PFSK-1 (cell line): ENCODE data around the gene GHRHR.

Source experiments
- POLR2AphosphoS5 ChIP-seq: IDR thresholded peaks from 2 replicates; pipeline ENCODE4 v1.6.1; 2012; ENCODE audit warnings: low read depth, mild to moderate bottlenecking, control low read depth, low read length, moderate library complexity
- REST ChIP-seq, 2 experiments: IDR thresholded peaks; 2 replicates each; pipeline versions ENCODE4 v1.6.1 to v1.8.0; 2011 to 2012; ENCODE audit warnings: low read depth in 2 of 2, low read length in 2 of 2, control low read depth in 1 of 2, inconsistent platforms in 1 of 2, mild to moderate bottlenecking in 1 of 2, moderate library complexity in 1 of 2; ENCODE audit not compliant: insufficient read depth in 1 of 2
- TAF1 ChIP-seq: IDR thresholded peaks from 2 replicates; pipeline ENCODE4 v1.6.1; 2012; ENCODE audit warnings: low read length, control low read depth, borderline replicate concordance; ENCODE audit not compliant: insufficient read depth

DNA sequence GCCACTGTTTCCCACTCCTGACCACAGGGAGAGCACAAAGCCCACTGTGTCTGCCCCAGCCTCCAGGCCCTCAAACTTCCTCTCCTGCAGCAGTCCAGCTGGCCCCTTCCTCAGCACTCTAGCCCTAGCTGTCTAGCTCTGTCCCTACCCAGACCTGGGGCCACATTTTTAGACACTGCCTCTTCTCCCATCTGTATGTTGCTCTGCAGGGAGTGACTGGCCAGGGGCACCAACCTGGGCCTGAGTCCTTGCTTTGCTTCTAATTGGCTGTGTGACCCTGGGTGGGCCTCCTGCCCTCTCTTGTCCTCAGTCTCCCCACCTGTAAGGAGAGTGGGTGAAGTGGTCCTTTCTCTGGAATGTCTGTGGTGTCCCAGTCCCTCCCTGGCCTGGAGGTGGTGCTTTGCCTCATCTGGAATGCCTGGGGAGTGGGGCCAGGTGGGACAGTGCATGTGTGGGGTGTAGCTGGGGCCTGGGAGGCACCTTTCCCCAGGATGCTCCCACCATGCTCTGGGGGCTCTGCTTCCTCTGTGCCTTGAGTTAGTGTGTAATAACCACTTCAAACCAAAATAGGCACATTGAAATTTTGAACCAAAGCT, 27.0 kb upstream of the GHRHR start:
- TF ChIP-seq POLR2AphosphoS5 (no peak), REST (IDR thresholded peaks at IDR 0.05; ENCODE audit: insufficient read depth in 1 of 2, low read depth in 2 of 2, low read length in 2 of 2) (no peak), TAF1 (no peak)
